ENCODE results near the gene VPS11.
"Not testable (repeated sequence)": the region's sequence is repeated elsewhere in the genome, so short reads cannot be mapped to it uniquely, and the experiment has no call there.

VPS11 gene

DNA sequence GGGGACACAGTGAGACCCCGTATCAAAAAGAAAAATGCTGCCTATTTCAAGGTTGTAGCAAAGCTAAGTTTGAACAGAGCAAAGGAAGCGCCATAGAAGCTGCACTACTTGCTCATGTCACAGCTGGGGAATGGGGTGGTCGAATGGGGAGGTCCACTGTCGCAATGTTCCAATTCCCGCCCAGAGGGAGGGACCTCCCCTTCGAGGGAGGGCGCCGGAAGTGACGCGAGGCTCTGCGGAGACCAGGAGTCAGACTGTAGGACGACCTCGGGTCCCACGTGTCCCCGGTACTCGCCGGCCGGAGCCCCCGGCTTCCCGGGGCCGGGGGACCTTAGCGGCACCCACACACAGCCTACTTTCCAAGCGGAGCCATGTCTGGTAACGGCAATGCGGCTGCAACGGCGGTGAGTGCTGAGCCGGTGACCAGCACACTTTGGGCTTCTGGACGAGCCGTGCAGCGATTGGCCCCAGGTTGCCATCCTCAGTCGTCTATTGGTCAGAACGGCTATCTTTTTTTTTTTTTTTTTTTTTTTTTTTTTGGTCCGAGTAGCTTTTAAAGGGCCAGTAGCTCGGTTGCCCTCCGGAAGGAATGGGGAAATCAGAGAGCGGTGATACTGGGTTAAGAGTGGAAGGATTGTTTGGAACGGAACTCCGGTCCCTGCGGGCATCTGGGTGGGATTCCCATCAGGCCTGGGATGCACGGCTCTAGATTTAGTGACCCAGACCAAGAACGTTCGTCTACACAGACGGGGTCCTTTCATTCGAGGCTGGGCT lies 17.2 kb downstream of the VPS11 start, which contains the start of gene HMBS:
HMBS (plus strand) TSS at position 219 of the 774 bp plus-strand sequence; CDS start at position 372, 153 bp downstream.
- peak; percentile 86 for DNase-seq

DNA sequence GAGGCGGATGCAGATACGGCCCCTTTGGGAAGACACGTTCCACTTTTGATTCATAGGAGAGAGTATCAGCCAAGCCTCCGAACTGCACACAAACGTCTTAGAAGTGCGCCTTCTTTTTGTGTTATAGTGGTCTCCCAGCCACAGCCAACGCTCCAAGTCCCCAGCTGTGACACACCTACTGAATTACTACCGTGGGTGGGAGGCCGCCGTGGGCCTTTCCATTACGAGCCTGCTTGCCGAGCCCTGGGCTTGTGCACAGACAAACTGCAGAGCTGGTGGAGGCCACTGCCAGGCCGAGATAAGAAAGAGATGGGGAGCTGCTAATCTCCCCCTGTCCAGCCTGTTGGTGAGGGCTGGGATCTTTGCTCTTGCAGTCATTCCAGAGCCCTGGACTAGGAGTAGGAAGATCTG lies 17.8 kb downstream of the VPS11 start:
- DNase-seq = no peak

DNA sequence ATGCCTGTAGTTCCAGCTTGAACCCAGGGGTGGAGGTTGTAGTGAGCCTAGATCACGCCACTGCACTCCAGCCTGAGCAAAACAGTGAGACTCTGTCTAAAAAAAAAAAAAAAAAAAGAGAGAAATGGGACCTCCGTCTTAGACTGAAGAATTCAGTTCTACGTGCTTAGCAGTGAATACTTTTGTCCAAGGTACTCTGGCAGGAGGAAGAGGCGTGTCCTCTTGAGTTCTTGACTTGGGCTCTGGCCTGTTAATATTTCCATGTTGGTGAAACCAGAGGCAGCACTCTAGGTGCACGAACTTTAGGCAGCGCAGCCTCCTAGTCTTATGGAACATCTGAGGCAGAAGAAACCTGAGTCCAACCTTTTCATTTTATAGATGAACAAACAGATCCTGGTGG lies 19.5 kb downstream of the VPS11 start:
- no peak for DNase-seq

GRCh38 chr11:119087747-119088241 lies 20.2 kb downstream of the VPS11 start:
- no peak for DNase-seq

DNA sequence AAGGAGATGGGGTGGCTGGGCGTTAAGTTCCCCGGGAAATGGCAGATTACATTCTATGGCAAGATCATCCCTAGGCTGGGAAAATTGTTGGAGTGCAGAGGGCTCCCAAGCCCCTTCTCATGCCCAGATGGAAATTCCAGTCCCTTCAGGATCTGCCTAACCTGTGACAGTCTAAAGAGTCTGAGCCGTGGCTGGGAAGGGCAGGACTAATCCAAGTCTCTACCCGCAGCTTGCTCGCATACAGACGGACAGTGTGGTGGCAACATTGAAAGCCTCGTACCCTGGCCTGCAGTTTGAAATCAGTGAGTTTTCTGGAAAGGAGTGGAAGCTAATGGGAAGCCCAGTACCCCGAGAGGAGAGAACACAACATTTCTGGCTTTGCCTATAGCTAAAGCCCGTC lies 20.8 kb downstream of the VPS11 start:
- DNase-seq = no peak

DNA sequence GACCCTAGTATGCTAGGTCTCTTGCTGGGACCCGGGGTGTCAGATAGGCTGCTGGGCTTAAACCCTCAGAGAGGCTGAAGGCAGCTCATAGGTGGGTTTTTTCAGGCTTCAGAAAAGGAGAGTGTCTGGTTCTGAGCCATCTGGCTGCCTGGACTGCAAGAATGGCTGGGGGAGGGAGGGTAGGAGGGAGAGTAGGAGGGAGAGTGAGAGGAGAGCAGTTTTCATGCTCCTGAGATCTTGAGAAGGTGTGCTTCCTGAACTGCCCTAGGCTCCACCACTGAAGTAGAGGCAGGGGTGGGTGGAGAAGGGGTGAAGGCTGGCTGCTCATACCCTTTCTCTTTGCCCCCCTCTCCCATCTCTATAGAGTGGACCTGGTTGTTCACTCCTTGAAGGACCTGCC lies 21.7 kb downstream of the VPS11 start:
- DNase-seq = no peak

- DNase-seq = no peak
Measured at GRCh38 chr11:119091178-119091577, 23.6 kb downstream of the VPS11 start.

GRCh38 chr11:119091966-119092879 lies 24.6 kb downstream of the VPS11 start:
- no peak for DNase-seq

DNA sequence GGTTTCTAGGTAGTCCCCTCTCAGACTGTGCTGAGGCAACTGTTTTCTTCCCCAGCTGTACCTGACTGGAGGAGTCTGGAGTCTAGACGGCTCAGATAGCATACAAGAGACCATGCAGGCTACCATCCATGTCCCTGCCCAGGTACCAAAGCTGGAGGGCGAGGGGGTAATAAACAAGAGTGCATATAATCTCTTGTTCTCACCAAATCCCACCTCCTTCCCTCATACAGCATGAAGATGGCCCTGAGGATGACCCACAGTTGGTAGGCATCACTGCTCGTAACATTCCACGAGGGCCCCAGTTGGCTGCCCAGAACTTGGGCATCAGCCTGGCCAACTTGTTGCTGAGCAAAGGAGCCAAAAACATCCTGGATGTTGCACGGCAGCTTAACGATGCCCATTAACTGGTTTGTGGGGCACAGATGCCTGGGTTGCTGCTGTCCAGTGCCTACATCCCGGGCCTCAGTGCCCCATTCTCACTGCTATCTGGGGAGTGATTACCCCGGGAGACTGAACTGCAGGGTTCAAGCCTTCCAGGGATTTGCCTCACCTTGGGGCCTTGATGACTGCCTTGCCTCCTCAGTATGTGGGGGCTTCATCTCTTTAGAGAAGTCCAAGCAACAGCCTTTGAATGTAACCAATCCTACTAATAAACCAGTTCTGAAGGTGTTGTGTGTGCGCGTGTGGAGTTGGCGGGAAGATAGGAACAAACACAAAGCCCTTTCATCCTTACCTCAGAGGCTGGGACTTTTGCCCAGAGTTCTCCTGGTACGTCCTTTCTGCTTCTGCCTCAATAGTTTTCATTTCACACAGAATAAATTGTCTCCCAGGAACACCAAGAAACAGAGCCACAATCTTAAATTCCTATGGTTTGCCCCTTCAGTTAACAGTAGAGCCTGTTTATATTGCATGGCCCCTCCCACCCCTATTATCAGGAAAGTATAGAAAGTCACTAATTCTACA lies 25.5 kb downstream of the VPS11 start:
- DNase-seq = no peak

DNA sequence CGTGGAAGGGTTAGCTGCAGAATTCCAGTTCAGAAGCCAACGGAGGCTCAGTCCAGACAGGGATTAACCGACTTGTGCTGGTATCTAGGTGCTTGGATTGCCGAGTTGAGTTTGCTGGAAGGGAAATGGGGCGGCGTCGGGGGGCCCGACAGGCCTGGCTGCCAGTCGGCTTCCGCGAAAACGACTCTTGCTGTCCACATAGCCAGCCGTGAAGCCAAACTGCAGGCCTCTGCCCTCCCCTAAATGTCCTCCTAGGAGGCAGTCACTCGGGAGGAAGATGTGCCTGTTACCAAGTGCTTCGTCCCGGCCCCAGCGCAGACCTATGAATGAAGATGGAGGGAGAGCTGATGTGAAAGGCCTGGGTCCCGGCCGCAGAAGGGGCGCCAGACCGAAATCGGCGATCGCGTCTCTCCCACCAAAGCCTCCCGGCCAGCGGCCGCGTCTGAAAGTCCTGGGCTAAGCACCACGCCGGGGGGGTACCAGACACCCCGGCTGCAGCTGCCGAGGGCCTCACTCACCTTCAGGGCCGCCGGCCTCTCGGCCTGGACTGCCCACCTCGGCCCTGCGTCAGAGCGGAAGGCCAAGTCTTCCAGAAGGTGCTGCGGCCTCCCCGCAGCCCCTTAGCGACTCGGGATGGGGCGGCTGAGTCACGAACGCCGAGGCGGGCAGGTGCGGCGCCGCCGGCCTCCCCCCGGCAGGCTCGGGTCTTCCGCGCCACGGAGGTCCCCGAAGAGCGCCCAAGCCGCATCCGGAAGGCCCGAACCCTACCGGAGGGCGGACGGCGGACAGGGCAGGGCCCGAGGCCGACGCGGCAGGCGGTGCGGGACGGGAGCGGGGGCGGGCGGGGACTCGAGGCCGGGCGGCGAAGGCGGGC lies 26.6 kb downstream of the VPS11 start:
- no peak for DNase-seq

DNA sequence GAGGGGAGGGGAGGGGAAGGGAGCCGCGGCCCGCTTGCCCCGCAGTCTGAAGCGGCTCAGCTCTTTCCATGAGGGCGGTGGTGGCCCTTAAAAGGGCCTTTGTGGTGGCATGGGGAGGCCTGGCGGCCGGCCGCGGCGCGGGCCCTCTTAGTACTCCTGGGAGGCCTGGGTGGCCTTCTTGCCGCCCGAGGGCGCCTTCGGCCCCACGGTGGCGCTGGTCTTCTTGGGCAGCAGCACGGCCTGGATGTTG lies 27.1 kb downstream of the VPS11 start:
- peak; percentile 25 for DNase-seq

GRCh38 chr11:119095066-119095880 lies 27.7 kb downstream of the VPS11 start:
- peak; percentile 99 for DNase-seq

GRCh38 chr11:119099711-119100110 lies 32.1 kb downstream of the VPS11 start:
- no peak for DNase-seq

DNA sequence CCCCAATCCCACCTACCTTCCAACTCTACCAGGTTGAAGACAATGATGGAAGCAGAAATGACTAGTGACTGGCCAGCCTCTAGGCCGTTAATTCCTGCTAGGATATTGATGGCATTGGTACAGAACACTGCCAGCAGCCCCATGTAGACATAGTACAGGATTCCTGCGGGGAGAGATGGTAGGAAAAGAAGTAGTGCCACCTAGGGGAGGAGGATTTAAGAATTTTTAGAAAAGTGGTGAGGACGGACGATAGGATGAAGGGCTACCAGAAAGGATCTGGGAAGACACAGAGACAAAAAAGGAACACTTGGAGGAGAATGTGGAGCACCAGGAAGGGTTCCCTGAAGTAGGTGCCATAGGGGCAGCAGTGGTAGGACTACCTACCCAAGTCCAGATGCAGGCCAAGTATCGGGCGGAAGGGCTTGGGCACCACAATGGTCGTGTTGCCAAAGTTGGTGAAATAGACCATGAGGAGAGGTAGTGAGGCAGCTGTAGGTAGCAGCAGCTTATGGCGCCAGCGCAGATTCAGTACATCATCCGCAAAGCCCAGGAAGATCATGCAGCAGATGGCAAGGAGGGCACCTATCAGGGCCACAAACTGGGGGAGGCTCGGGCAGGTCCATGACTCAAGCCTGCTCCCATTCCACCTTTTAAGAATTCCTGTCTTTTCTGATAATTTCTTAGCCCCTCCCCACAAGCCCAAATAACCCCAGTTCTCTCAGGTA lies 32.8 kb downstream of the VPS11 start:
- no peak for DNase-seq

- DNase-seq = no peak
Measured at GRCh38 chr11:119100994-119101758, 33.6 kb downstream of the VPS11 start.

- peak; percentile 88 for DNase-seq
Measured at GRCh38 chr11:119101759-119102423, 34.3 kb downstream of the VPS11 start, which contains the start of gene DPAGT1. Gene DPAGT1, minus strand, starts transcription at chr11:119101853. Its CDS starts 198 bp downstream, at chr11:119101655.

DNA sequence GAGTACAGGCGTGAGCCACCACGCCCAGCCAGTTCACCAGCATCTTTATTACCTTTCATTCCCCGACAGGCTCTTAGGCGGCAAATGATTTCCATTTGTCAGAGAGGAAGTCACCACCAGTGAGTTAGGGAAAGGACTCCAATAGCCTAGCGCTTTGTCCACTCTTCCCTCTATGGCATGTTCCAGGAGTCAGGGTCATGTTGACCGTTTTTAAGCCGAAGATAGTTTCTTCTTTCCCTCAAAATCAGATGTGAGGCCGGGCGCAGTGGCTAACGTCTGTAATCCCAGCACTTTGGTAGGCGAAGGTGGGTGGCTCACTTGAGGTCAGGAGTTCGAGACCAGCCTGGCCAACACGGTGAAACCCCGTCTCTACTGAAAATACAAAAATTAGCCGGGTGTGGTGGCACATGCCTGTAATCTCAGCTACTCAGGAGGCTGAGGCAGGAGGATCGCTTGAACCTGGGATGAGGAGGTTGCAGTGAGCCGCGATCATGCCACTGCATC lies 35.6 kb downstream of the VPS11 start:
- DNase-seq = not testable (repeated sequence)

GRCh38 chr11:119103793-119104192 lies 36.2 kb downstream of the VPS11 start:
- DNase-seq = peak; percentile 72
